Tibial nerve (tissue), 4 donors: Measurements from ENCODE around the gene SETD3. TPM values are rescaled to one million over a fixed set of nuclear protein-coding genes. Genes with fewer than 3 reads are reported as not detected.
A peak's percentile ranks its signal among the peaks of the same experiment; 100 is the strongest.

Source experiments
- DNase-seq, 2 donors: peaks; one replicate each; pipeline ENCODE4 v3.0.0-alpha.2; 2019; ENCODE audit warnings: low spot score in 2 of 2
- H3K27ac ChIP-seq, 4 donors: fragments of 200-600 bp; sonication (generic) in 3 of 4; one replicate each; pipeline ENCODE4 v1.5.1; 2017 to 2019; ENCODE audit warnings: mild to moderate bottlenecking in 1 of 4
- H3K27me3 ChIP-seq, 2 donors: fragments of 200-600 bp; sonication (generic) in 1 of 2; one replicate each; pipeline versions ENCODE4 v1.5.1 to v1.6.0; 2017 to 2019
- H3K36me3 ChIP-seq, 3 donors: fragments of 200-600 bp; sonication (generic); one replicate each; pipeline ENCODE4 v1.5.1; 2018 to 2019
- H3K4me1 ChIP-seq, 4 donors: fragments of 200-600 bp; sonication (generic) in 3 of 4; one replicate each; pipeline ENCODE4 v1.5.1; 2017 to 2019
- H3K4me3 ChIP-seq, 4 donors: fragments of 200-600 bp; sonication (generic) in 3 of 4; one replicate each; pipeline ENCODE4 v1.5.1; 2017 to 2019; ENCODE audit warnings: mild to moderate bottlenecking in 1 of 4, moderate library complexity in 1 of 4
- H3K9me3 ChIP-seq, 4 donors: fragments of 200-600 bp; sonication (generic) in 3 of 4; one replicate each; pipeline ENCODE4 v1.5.1; 2017 to 2019
- EP300 ChIP-seq, 2 donors: sonication (generic); formaldehyde crosslinking; IDR thresholded peaks; one replicate each; pipeline ENCODE4 v1.6.1; 2017; ENCODE audit warnings: antibody characterized with exemption in 2 of 2, mild to moderate bottlenecking in 1 of 2
- POLR2A ChIP-seq, 2 donors: fragments of 450-650 bp; IDR thresholded peaks; one replicate each; pipeline ENCODE4 v1.6.1; 2017; ENCODE audit warnings: antibody characterized with exemption in 2 of 2, mild to moderate bottlenecking in 2 of 2, moderate library complexity in 2 of 2
- WGBS, 2 donors: methylation state at CpG; one replicate each; pipeline ENCODE4 v1.1.5; 2018; 5-methylcytosine and 5-hydroxymethylcytosine counted together
- total RNA-seq, 4 donors: library from RNA; depleted of rRNA; stranded (reverse); fragments of >200 nt; gene quantifications; one replicate each; pipeline ENCODE4 v1.1.0, GENCODE V29; 2016
- TF ChIP-seq, protein P1 (sequence below), 5 experiments: fragments of 200-600 bp in 3 of 5; fragments of 450-650 bp in 2 of 5; sonication (generic) in 3 of 5; IDR thresholded peaks; one replicate each; pipeline ENCODE4 v1.5.1; 2016 to 2019; ENCODE audit warnings: antibody characterized with exemption in 5 of 5, mild to moderate bottlenecking in 3 of 5, moderate library complexity in 2 of 5

The SETD3 gene
- total RNA-seq, 4 donors from 2014 or later: 63.3 to 118 (median 80.6) TPM

- peaks cover 0 to 22% (median 2%) of the 10 kb centered on the region in 4 donors for H3K4me1 ChIP-seq
- WGBS, 2 donors: 87 to 91% methylated on average over 9 to 14 of the region's 14 CpGs
- peak in 1 of 2 donors; percentile 11 for DNase-seq
- H3K9me3 ChIP-seq: no peaks in the 10 kb centered on the region
- TF ChIP-seq POLR2A (IDR thresholded peaks at IDR 0.05) (no peak), EP300 (IDR thresholded peaks at IDR 0.05) (no peak)
- TF ChIP-seq, protein P1, sequence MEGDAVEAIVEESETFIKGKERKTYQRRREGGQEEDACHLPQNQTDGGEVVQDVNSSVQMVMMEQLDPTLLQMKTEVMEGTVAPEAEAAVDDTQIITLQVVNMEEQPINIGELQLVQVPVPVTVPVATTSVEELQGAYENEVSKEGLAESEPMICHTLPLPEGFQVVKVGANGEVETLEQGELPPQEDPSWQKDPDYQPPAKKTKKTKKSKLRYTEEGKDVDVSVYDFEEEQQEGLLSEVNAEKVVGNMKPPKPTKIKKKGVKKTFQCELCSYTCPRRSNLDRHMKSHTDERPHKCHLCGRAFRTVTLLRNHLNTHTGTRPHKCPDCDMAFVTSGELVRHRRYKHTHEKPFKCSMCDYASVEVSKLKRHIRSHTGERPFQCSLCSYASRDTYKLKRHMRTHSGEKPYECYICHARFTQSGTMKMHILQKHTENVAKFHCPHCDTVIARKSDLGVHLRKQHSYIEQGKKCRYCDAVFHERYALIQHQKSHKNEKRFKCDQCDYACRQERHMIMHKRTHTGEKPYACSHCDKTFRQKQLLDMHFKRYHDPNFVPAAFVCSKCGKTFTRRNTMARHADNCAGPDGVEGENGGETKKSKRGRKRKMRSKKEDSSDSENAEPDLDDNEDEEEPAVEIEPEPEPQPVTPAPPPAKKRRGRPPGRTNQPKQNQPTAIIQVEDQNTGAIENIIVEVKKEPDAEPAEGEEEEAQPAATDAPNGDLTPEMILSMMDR (IDR thresholded peaks at IDR 0.05): no peak
- peaks cover 0 to 32% (median 0%) of the 10 kb centered on the region in 3 donors for H3K36me3 ChIP-seq
- no peak overlapping the region for H3K4me3 ChIP-seq
- no peaks in the 10 kb centered on the region for H3K27me3 ChIP-seq
- H3K27ac ChIP-seq: no peak overlapping the region
These were observed 36.4 kb upstream of the SETD3 start for GRCh38 chr14:99516871-99517642.

- no peak overlapping the region for H3K27ac ChIP-seq
- peaks cover 0 to 28% (median 6%) of the 10 kb centered on the region in 4 donors for H3K4me1 ChIP-seq
- WGBS, 2 donors: 80 to 82% methylated on average over 22 to 23 of the region's 24 CpGs
- H3K9me3 ChIP-seq: no peaks in the 10 kb centered on the region
- no peaks in the 10 kb centered on the region for H3K27me3 ChIP-seq
- peak in 1 of 2 donors; percentile 13 for DNase-seq
- H3K36me3 ChIP-seq: peaks cover 0 to 32% (median 0%) of the 10 kb centered on the region in 3 donors
- TF ChIP-seq POLR2A (IDR thresholded peaks at IDR 0.05) (no peak), EP300 (IDR thresholded peaks at IDR 0.05) (no peak)
- TF ChIP-seq, protein P1 (IDR thresholded peaks at IDR 0.05): no peak
- no peak overlapping the region for H3K4me3 ChIP-seq
These were observed 35.7 kb upstream of the SETD3 start for GRCh38 chr14:99516156-99516870.

GRCh38 chr14:99515301-99516155 is 34.9 kb upstream of the SETD3 start:
- WGBS, 2 donors: 84 to 91% methylated on average over 18 to 21 of the region's 27 CpGs

DNA sequence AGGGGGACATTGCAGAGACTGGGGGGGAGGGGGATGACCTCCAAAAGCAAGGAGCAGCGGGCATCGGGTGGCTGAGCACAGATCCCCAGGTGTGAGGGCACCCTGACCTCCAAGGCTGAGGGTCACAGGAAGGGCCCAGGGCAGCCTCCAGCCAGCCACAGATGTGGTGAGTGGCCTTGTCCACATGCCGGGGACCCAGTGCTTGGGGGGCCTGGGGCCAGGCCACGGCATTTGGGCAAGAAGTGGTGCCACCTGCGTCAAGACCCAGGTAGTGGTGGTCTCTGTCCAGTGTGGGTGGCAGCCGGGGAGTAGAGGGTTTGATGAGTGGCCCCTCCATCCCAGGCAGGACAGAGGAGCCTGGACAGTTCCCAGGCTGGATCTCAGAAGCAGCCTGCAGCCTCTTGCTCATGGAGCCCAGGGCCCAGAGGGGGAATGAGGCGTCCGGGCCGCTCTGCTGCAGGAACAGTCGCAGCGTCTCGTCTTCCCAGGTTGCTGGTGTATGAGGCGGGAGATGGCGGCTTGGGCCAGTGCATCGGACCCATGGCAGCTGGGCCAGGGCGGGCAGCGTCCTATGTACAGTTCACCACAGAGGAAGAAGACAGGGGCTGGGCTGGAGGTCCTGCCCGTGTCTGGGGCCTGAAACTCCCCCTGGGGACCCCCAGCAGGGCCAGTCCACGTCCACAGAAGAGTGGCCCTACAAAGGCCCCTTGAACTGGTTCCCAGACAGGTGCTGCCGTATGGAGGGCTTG is 34.1 kb upstream of the SETD3 start:
- no peaks in the 10 kb centered on the region for H3K27me3 ChIP-seq
- no peaks in the 10 kb centered on the region for H3K9me3 ChIP-seq
- peaks cover 0 to 44% (median 14%) of the 10 kb centered on the region in 4 donors for H3K4me1 ChIP-seq
- H3K36me3 ChIP-seq: peaks cover 0 to 37% (median 0%) of the 10 kb centered on the region in 3 donors
- 87 to 89% methylated on average over 19 to 20 of the region's 20 CpGs for WGBS, 2 donors
- no peak overlapping the region for H3K4me3 ChIP-seq
- TF ChIP-seq EP300 (IDR thresholded peaks at IDR 0.05): no peak
- TF ChIP-seq POLR2A (IDR thresholded peaks at IDR 0.05): no peak
- TF ChIP-seq, protein P1 (IDR thresholded peaks at IDR 0.05): no peak
- DNase-seq: peak in 1 of 2 donors; percentile 9
- peak overlapping the region in 1 of 4 donors; percentile 27 for H3K27ac ChIP-seq

More at GRCh38 chr14:99515301-99516155, 34.9 kb upstream of the SETD3 start:
- Histone ChIP-seq H3K4me3 (no peak overlapping the region), H3K4me1 (peaks cover 0 to 36% (median 13%) of the 10 kb centered on the region in 4 donors), H3K36me3 (peaks cover 0 to 32% (median 0%) of the 10 kb centered on the region in 3 donors), H3K9me3 (no peaks in the 10 kb centered on the region), H3K27ac (no peak overlapping the region), H3K27me3 (no peaks in the 10 kb centered on the region)
- no peak for TF ChIP-seq POLR2A (IDR thresholded peaks at IDR 0.05)
- DNase-seq: peak in 1 of 2 donors; percentile 8
